GM19328 (cell line): ENCODE results near the gene OR2C3.
"Not testable (repeated sequence)": the region's sequence is repeated elsewhere in the genome, so short reads cannot be mapped to it uniquely, and the experiment has no call there.

Experiments used
- ATAC-seq: cut with Tn5 transposase; IDR thresholded peaks from one replicate; pipeline ENCODE4 v1.9.1; 2021; ENCODE audit warnings: mild to moderate bottlenecking, moderate library complexity; ENCODE audit not compliant: unreplicated experiment

Gene OR2C3

DNA sequence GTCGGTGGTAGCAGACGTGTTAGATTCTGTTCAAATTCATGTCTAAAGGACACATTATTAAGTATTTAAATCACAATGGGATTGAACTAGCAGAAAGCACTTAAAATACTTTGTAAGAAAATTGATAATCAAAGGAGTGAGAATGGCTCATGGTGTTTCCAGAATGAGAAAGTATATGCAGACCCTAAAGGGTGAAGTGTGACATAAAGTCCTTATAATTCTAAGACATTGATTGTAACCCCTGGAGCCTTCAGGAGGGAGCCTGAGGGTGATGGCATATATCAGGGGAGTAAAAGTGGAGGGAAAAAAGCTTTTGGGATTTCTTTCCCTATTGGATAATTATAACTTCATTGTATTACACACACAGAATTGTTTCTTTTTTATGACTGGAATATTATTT lies at the start of gene OR2C3:
Gene OR2C3, minus strand, starts transcription at position 101 of the 400 bp plus-strand sequence. CDS start 3,929 bp downstream, outside the sequence.
- no peak for ATAC-seq

DNA sequence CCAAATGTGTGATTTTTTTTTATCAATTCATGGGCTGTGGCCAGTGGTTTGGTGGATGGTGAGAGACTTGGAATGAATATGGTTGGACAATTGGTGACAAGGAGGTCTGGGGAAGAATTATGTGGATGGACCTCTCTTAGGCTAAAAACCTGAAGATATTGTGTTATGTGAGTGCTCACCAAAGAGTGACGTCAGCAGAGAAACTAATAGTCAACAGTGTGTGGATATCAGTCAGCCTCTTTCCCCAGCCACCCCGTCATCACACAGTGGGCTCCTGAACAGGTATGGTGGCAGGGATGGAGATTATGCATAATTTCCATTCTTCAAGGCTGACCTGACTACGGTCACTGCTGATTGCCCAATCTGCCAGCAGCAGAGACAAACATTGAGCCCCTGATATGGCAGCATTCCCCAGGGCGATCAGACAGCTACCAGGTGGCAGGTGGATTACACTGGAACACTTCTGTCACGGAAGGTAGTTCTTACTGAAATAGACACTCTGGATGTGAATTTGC lies 42.8 kb upstream of the OR2C3 start:
- no peak for ATAC-seq

- no peak for ATAC-seq
Measured at GRCh38 chr1:247576514-247576913, 40.3 kb upstream of the OR2C3 start.

GRCh38 chr1:247574664-247575063 lies 38.4 kb upstream of the OR2C3 start:
- ATAC-seq, result no peak

DNA sequence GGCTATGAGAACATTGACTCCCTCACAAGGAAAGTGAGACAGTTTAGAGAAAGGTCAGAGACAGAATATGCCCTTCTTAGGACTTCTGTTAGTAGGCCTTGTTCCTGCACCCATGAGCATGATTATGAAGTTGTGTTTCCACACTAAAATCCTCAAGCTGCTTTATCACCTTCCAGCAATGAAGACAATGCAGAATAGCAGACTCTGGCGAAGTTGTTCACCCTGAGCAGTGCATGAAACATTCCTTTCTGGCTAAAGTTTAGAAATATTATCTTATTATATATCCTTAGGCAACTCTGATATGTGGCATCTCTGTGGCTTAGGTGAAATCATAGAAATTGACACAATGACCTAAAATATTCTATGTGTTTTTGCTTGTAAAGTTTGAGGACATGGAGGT lies 38.0 kb upstream of the OR2C3 start:
- no peak for ATAC-seq

DNA sequence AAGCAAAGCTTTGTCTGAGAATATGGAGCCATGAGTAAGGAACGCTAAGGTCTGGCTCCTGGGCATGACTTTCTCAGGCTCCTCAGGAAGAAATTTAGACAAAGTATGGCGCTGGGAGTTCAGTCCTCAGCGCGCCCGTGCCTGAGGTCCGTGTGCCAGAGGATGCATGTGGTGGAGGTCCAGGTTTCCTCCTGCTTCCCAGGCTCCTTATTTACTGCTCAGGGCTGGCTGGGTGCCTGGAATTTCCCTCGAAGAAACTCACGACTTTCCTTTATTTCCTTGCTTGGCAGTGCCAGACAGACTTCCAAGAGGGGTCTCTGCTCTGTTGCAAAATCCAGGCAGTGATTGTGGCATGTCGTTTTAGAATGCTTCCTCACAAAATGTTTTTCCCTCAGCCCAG lies 26.0 kb upstream of the OR2C3 start:
- no peak for ATAC-seq

GRCh38 chr1:247561711-247562110 lies 25.5 kb upstream of the OR2C3 start:
- ATAC-seq, result no peak

- ATAC-seq, result no peak
Measured at GRCh38 chr1:247557926-247558674, 21.9 kb upstream of the OR2C3 start.

DNA sequence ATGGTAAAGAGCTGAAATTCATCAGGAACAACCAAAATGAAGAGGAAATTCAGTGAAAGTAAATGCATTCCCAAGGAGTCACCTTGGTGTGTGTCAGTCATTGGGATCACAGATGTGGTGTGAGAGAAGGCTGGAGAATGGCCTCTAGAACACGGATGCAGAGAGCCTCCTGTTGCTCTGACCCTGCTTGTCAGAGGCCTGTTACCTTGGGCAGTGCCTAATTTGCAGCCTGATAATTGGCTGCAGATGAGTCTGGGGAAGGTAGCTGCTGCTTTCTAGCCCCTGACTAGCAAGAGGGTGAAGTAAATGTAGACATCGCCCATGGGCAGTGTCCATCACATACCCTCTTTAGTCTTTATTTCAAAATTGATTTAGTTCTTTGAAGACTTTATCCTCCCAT lies 16.0 kb upstream of the OR2C3 start:
- no peak for ATAC-seq

GRCh38 chr1:247551721-247552120 lies 15.5 kb upstream of the OR2C3 start:
- ATAC-seq, result no peak

- ATAC-seq, result no peak
Measured at GRCh38 chr1:247548769-247549182, 12.5 kb upstream of the OR2C3 start, which contains the start of gene GCSAML. Gene GCSAML, plus strand, starts transcription at chr1:247549134. Its CDS starts 58 bp downstream, at chr1:247549192.

DNA sequence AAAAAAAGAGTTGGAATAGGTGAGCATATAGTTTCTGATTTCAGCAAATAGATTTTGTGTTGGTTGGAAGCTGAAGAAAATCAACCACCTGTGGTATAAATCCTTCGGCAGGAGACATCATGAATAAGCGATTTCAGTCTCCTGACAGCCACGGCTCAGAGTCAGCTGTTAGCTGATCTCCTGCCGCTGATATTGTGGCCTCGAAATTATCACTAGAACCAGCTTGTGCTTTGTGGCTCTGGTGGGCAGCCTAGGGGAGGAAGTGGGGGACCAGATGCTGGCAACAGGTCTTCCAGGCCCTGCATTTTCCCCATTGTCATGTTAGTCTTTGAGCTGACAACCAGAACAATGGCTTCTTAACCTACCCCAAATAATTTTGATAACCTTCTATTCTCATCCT lies 11.9 kb upstream of the OR2C3 start:
- ATAC-seq, result no peak

GRCh38 chr1:247542811-247543210 lies 6.6 kb upstream of the OR2C3 start:
- no peak for ATAC-seq

DNA sequence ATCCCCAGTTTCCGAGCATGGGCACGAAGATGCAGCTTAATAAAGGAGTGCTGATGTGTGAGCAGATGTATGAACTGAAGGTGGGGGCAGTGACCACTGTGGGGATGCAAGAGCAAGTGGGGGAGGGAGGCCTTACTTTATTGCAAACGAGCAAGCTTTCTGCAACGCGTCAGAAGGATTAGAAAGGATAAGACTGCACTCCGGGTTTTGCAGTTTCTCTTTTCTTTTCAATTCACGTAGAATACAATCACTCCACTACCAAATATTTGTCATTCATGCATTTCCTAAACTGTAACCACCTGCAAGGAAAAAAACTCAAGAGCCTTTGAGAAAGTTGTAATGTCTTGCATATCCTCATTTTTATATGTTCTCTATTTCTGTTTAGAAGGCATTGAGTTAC lies 4.3 kb upstream of the OR2C3 start:
- no peak for ATAC-seq

- ATAC-seq, result no peak
Measured at GRCh38 chr1:247539215-247539614, 3.0 kb upstream of the OR2C3 start.

DNA sequence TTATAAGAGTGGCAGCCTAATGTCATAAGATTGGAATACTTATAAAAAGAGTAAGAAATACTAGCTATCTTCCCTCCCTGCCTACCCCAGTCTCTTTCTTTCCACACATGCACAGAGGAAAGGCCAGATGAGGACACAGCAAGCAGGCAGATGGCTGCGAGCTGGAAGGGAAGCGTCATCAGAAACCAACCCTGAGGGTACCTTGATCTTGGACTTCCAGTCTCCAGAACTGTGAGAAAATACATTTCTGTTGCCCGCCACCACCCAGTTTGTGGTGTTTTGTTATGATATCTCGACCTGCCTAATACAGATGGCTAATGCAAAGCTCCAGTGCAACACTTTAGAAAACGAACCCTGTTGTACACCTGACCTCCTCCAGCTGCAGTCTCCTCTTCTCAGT lies 2.3 kb upstream of the OR2C3 start:
- no peak for ATAC-seq

DNA sequence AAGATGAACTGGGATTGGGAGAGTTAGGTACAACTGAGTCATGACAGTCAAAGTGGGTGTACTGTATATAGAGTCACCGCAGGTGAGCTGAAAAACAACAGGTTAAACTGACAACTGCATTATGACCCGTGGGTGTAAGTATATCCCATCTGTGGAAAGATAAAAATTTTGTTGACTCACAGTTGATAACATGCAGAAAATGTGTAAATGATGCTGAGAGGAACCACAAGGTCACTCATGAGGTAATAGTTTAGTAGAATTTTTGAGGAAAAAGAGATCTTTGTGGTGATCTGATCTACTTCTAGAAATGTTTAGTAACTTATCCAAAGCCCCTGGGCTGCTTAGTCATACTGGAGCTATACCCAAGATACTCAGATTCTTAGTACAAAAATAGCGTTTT lies 838 bp downstream of the OR2C3 start:
- ATAC-seq, result no peak

DNA sequence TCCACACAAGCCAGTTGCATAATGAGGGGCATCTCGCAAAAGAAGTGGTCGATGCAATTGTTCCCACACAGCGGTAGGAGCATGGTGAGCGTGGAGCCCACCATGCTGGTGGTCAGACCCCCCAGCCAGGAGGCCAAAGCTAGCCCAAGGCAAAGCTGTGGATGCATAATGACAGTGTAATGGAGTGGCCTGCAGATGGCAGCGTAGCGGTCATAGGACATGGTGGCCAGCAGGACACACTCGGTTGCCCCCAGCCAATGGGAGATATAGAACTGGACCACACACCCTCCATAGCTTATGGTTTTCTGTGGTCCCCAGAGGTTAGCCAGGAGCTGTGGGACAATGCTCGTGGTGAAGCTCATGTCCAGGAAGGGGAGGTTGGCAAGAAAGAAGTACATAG lies 4.3 kb downstream of the OR2C3 start:
- no peak for ATAC-seq

DNA sequence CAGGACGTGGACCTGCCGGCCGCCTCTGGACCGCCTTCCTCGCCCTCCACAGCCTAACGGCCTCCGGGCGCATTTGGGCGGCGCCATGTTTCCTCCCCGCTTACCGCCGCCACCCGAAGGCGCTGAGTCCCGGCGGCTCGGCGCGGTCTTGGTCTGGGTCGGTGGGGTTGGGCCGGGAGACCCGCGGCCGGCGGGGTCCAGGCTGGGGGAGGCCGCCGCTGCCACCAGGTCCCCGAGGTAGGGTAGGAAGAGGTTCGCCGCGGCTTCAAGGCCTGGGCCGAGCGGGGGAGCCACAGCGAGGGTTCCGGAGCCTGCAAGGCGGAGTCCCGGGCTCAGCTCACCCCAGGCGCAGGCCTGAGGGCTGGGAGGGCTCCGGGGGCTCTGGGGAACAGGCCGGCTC lies 5.5 kb downstream of the OR2C3 start:
- no peak for ATAC-seq

DNA sequence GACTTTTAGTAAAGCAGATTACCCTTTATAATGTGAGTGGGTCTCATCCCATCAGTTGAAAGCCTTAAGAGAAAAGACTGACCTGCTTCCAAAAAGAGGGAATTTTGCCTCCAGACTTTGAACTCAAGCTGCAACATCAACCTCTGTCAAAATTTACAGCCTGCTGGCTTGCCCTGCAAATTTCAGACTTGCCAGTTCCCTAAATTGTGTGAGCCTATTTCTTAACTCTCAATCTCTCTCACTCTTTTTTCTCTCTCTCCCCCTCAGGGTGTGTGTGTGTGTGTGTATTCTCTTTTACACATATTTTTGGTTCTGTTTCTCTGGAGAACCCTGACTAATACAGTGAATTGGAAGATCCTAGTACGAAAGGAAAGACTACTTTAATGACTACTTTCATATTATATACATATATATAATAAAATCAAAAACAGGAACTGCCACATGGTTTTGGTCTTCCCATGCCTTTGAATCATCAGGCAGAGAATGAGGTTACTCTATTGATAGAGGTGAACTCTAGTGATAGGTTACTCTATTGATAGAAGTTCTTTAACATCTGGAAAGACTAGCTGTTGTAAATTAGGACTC lies 6.4 kb downstream of the OR2C3 start:
- no peak for ATAC-seq

DNA sequence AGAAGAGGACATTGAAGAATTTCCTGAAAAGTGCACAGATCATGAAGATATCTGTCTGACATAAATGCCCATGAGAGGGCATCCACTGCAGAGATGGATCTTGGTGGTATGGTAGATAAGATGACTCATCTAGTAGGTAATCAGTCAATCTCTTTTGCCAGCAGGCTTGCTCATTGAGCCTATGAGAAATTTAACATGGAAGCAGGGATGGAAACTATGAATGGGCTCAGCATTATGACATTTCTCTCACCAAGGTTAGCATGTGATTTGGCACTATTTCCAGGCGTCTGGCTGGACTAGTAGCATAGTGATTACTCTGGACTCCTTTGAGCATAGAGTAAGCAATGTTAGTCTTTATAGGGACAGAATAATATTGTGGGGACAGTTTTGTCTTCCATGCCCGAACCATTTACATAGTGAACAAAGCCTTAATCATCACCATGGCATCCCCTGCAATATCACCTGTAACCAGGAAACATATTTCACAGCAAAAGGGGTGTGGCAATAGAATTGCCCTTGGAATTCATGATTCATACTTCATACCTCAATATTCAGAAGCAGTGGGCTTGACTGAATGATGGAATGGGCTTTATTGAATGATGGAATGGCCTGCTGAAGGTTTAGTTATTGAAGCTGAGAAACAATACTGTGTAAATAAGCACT lies 7.3 kb downstream of the OR2C3 start:
- ATAC-seq, result no peak

GRCh38 chr1:247521886-247522285 lies 14.4 kb downstream of the OR2C3 start:
- ATAC-seq, result not testable (repeated sequence)
